Measurements from ENCODE around the gene SLC25A29. TPM values are rescaled to one million over a fixed set of nuclear protein-coding genes. Genes with fewer than 3 reads are reported as not detected.

Gene SLC25A29
- total and polyA plus RNA-seq, 2 of the 8 experiments (the other 6 are each of a cell fraction or from before 2014, with no cell fraction given): 135 to 177 TPM

- no peak within 1 kb of the TSS for H4K91ac ChIP-seq (replicated peaks; ENCODE audit: insufficient read length, low read length)
- no peak within 1 kb of the TSS for H4K5ac ChIP-seq (ENCODE audit: insufficient read length, low read depth, low read length)
- no peak within 1 kb of the TSS for H2BK120ac ChIP-seq (replicated peaks; ENCODE audit: low read depth, low read length)
- no peak for FAIRE-seq
- H4K8ac ChIP-seq (ENCODE audit: extremely low read depth, insufficient read depth, low read length): peak within 1 kb of the TSS; percentile 73
- no peak within 1 kb of the TSS for H3K14ac ChIP-seq (ENCODE audit: insufficient read length)
- no peak within 1 kb of the TSS for H2BK20ac ChIP-seq (ENCODE audit: low read length)
- H3K18ac ChIP-seq (ENCODE audit: extremely low read depth, low read length): no peak within 1 kb of the TSS; the same call in 1 of the 2 replicates
- no peak within 1 kb of the TSS for H3K4me3 ChIP-seq (ENCODE audit: extremely low read depth in 1 of 4, insufficient read depth in 2 of 4, low read depth in 3 of 4, low read length in 4 of 4)
- H3K4me1 ChIP-seq (replicated peaks in 1 of 4; ENCODE audit: control insufficient read depth in 3 of 4, insufficient read depth in 4 of 4, low read length in 3 of 4): peaks cover 0 to 2% (median 0%) of the 10 kb centered on the region in 4 experiments; a peak in 2 of 7 replicates
- H3K79me1 ChIP-seq (ENCODE audit: low read depth, low read length): no peaks in the 10 kb centered on the region
- H2BK12ac ChIP-seq (ENCODE audit: low read depth, low read length): peak within 1 kb of the TSS; percentile 39; the same call in 1 of the 2 replicates
- ChIA-PET POLR2A (ENCODE audit: partially characterized antibody) (interaction anchor here (0.9 to 1.9 kb wide), 6 partner anchors 12 to 52 kb away, joined by 3 to 6 read pairs (median 6); partner anchors contain the start of gene SLC25A29), CTCF (ENCODE audit: partially characterized antibody) (interaction anchor here (0.8 to 1.1 kb wide), 4 partner anchors 8 to 55 kb away, joined by 3 to 5 read pairs (median 4); no protein-coding TSS in a partner anchor)
- 0 out of 2 replicates have a peak within 1 kb of the TSS, but pooled peaks have one; percentile 8 for H2BK15ac ChIP-seq (ENCODE audit: low read length)
- no peak within 1 kb of the TSS for H3K4me2 ChIP-seq (ENCODE audit: insufficient read depth in 1 of 2, low read depth in 2 of 2, low read length in 2 of 2)
- H3K27ac ChIP-seq (ENCODE audit: low read depth, low read length): no peak within 1 kb of the TSS
- no peaks in the 10 kb centered on the region for H3K36me3 ChIP-seq (ENCODE audit: control insufficient read depth in 2 of 4, insufficient read depth in 4 of 4, low read length in 3 of 4)
- H4K20me1 ChIP-seq (replicated peaks in 1 of 2; ENCODE audit: control insufficient read depth in 1 of 2, insufficient read depth in 2 of 2, low read length in 2 of 2): no peaks in the 10 kb centered on the region
- 0 out of 2 replicates have a peak within 1 kb of the TSS, but pooled peaks have one; percentile 24 for H2BK5ac ChIP-seq (ENCODE audit: low read depth, low read length)
- no peak within 1 kb of the TSS for H2AFZ ChIP-seq (ENCODE audit: low read length)
- WGBS, 2 experiments (ENCODE audit: extremely low coverage in 1 of 2, insufficient coverage in 1 of 2, insufficient read length in 1 of 2, insufficient replicate concordance in 2 of 2, low coverage in 1 of 2, low lambda C conversion rate in 2 of 2, missing lambda C conversion rate in 1 of 2): 84% methylated on average over 14 of the region's 16 CpGs; no CpG with 5 or more reads in 1 of the 2 experiments
- H3K79me2 ChIP-seq (ENCODE audit: control insufficient read depth in 1 of 2, insufficient read depth in 2 of 2, low read length in 2 of 2): no peaks in the 10 kb centered on the region
- H3K9me3 ChIP-seq (ENCODE audit: insufficient read depth in 2 of 2, low read depth in 1 of 2, low read length in 1 of 2): no peaks in the 10 kb centered on the region
- 0 out of 2 replicates have a peak within 1 kb of the TSS, but pooled peaks have one; percentile 39 for H2AK5ac ChIP-seq (ENCODE audit: low read depth, low read length)
- no peak within 1 kb of the TSS for H3K4ac ChIP-seq (replicated peaks; ENCODE audit: insufficient read length, low read depth, low read length)
- no peaks in the 10 kb centered on the region; the same call in 1 of the 2 replicates for H3K23me2 ChIP-seq (ENCODE audit: low read depth, low read length)
- H3K23ac ChIP-seq (ENCODE audit: insufficient read length): no peak within 1 kb of the TSS
- no peak within 1 kb of the TSS for H3K56ac ChIP-seq (replicated peaks; ENCODE audit: insufficient read length, low read depth, low read length)
- no peak for DNase-seq (ENCODE audit: low read depth in 1 of 2, low spot score in 2 of 2)
- H3K9ac ChIP-seq (replicated peaks in 1 of 4; ENCODE audit: extremely low read depth in 1 of 4, low read depth in 3 of 4, low read length in 3 of 4): no peak within 1 kb of the TSS
- H3K27me3 ChIP-seq (replicated peaks in 1 of 4; ENCODE audit: control insufficient read depth in 3 of 4, extremely low read depth in 1 of 4, insufficient read depth in 3 of 4, low read length in 3 of 4): no peaks in the 10 kb centered on the region
- TF ChIP-seq SUZ12 (IDR thresholded peaks at IDR 0.05; ENCODE audit: low read length): no peak
- TF ChIP-seq CBX8 (IDR thresholded peaks at IDR 0.05; ENCODE audit: borderline replicate concordance, low read depth, low read length): no peak
- no peak for TF ChIP-seq RXRA (IDR thresholded peaks at IDR 0.05; ENCODE audit: insufficient read depth, low read depth, low read length)
- no peak for TF ChIP-seq CHD1 (IDR thresholded peaks at IDR 0.05; ENCODE audit: low read depth, low read length)
- TF ChIP-seq SIX5 (IDR thresholded peaks at IDR 0.05; ENCODE audit: low read depth, low read length): no peak
Measured at GRCh38 chr14:100323121-100323941, 17.1 kb upstream of the SLC25A29 start, which contains the start of gene SLC25A47. Gene SLC25A47 (plus strand): TSS chr14:100323339. CDS start chr14:100323415, 76 bp downstream.

Data from H1 (cell line).